A673 (cell line): ENCODE measurements around the gene LUZP4.

Experiments used
- EZH2 ChIP-seq: fragments of 200-600 bp; sonication (generic); IDR thresholded peaks from 2 replicates; pipeline ENCODE4 v1.6.1; 2017; ENCODE audit warnings: borderline replicate concordance, low read depth, mild to moderate bottlenecking, mixed read lengths, antibody characterized with exemption, low read length; ENCODE audit not compliant: poor library complexity, severe bottlenecking
- TF ChIP-seq, protein P1 (sequence below): fragments of 300-800, 200-600 bp; sonication (generic); conservative IDR thresholded peaks from 2 replicates; pipeline ENCODE4 v1.5.1; 2017; ENCODE audit warnings: low read depth, mild to moderate bottlenecking, antibody characterized with exemption, low read length, moderate library complexity, mixed read lengths

DNA sequence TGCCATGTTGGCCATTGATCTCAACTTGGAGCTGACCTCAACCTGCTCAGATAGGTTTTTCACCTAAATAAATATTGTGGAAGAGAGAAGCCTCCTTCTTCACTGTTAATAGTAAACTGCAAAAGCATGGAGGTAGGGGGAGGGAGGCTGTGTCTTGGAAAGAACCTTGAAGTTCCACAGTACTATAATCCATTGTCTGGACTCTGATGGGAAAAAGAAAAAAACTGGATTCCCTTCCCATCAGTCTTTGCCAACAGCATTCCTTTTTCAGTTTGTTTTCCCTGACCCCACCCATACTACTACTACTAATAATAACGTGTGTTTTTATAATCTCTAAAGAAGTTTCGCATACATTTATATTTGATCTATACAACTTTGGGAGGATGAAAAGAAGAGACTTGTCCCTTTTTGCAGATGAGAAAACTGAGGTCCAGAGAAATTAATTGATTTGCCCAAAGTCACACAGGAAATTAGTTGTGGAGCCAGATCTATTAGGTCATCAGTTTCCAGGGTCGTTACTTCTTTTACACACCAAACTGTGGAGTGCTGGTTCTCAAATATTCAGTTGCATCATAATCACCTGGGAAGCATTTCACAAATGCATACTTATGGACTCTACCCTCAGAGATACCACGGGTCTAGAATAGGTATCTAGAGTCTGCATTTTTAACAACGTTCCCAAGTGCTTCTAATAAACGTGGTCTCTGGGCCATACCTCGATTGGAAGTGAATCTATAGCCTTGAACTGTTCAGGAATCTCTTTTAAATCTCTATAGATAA, 59.1 kb downstream of the LUZP4 start:
- TF ChIP-seq, protein P1, sequence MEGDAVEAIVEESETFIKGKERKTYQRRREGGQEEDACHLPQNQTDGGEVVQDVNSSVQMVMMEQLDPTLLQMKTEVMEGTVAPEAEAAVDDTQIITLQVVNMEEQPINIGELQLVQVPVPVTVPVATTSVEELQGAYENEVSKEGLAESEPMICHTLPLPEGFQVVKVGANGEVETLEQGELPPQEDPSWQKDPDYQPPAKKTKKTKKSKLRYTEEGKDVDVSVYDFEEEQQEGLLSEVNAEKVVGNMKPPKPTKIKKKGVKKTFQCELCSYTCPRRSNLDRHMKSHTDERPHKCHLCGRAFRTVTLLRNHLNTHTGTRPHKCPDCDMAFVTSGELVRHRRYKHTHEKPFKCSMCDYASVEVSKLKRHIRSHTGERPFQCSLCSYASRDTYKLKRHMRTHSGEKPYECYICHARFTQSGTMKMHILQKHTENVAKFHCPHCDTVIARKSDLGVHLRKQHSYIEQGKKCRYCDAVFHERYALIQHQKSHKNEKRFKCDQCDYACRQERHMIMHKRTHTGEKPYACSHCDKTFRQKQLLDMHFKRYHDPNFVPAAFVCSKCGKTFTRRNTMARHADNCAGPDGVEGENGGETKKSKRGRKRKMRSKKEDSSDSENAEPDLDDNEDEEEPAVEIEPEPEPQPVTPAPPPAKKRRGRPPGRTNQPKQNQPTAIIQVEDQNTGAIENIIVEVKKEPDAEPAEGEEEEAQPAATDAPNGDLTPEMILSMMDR: no peak
- TF ChIP-seq EZH2: no peak
